Measurements from ENCODE around the gene DBI.

DNA sequence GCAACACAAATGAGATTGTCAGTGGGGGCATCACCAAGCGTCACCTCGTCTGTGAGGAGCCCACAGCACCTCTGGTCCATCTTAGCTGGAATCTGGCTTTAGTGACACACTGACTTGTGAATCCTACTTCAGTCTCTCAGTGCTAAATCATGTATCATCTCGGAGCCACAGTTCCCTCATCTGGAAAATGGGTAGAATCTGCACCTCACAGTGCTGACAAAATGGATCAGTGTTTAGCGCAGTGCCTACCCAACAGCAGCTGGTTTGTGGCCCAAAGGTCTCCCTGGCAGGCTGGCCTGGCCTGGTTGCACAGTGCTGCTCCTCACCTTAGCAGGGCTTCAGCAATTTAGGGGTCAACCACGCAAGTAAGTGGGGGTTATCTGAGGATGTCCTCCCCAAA, 10.0 kb downstream of the DBI start:
- TF ChIP-seq, protein P1, sequence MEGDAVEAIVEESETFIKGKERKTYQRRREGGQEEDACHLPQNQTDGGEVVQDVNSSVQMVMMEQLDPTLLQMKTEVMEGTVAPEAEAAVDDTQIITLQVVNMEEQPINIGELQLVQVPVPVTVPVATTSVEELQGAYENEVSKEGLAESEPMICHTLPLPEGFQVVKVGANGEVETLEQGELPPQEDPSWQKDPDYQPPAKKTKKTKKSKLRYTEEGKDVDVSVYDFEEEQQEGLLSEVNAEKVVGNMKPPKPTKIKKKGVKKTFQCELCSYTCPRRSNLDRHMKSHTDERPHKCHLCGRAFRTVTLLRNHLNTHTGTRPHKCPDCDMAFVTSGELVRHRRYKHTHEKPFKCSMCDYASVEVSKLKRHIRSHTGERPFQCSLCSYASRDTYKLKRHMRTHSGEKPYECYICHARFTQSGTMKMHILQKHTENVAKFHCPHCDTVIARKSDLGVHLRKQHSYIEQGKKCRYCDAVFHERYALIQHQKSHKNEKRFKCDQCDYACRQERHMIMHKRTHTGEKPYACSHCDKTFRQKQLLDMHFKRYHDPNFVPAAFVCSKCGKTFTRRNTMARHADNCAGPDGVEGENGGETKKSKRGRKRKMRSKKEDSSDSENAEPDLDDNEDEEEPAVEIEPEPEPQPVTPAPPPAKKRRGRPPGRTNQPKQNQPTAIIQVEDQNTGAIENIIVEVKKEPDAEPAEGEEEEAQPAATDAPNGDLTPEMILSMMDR (conservative IDR thresholded peaks at IDR 0.05) = no peak
- TF ChIP-seq EZH2 (IDR thresholded peaks at IDR 0.05; ENCODE audit: low read depth) = no peak

Data from PC-9 (cell line).